GM10266 (cell line): ENCODE measurements around the gene TECR.
A peak's percentile ranks its signal among the peaks of the same experiment; 100 is the strongest.

Source experiments
- DNase-seq: peaks from one replicate; pipeline ENCODE4 v3.0.0; 2012; ENCODE audit errors: extremely low spot score
- CTCF ChIP-seq: IDR thresholded peaks from 2 replicates; pipeline ENCODE4 v1.5.1; 2012; ENCODE audit warnings: mild to moderate bottlenecking, low read depth; ENCODE audit not compliant: control insufficient read depth, insufficient read depth; ENCODE audit errors: missing control alignments

The TECR gene

GRCh38 chr19:14529254-14530004 is at the start of gene TECR:
TECR (plus strand) TSS chr19:14529594; CDS start chr19:14529697, 103 bp downstream.
- DNase-seq = peak; percentile 97
- no peak for TF ChIP-seq CTCF

- TF ChIP-seq CTCF = peak; percentile 98
- peak; percentile 91 for DNase-seq
Measured at GRCh38 chr19:14479975-14480699, 49.3 kb upstream of the TECR start.

- peak; percentile 40 for DNase-seq
- no peak for TF ChIP-seq CTCF
Measured at GRCh38 chr19:14480700-14481079, 48.7 kb upstream of the TECR start.

- no peak for TF ChIP-seq CTCF
- no peak for DNase-seq
Measured at GRCh38 chr19:14482172-14482941, 47.0 kb upstream of the TECR start.

GRCh38 chr19:14487370-14488125 is 41.8 kb upstream of the TECR start:
- TF ChIP-seq CTCF = no peak
- DNase-seq = no peak

GRCh38 chr19:14492756-14493337 is 36.5 kb upstream of the TECR start:
- TF ChIP-seq CTCF = no peak
- no peak for DNase-seq
